AG10803 (cell line): ENCODE results near the gene GDF10.

Experiments
- DNase-seq: peaks from one replicate; pipeline ENCODE4 v3.0.0; 2010; ENCODE audit warnings: low read depth
- H3K4me3 ChIP-seq: 2 replicates; pipeline ENCODE4 v1.5.1; 2011; ENCODE audit warnings: mild to moderate bottlenecking, low read length, control low read depth
- TF ChIP-seq, protein P1 (sequence below): conservative IDR thresholded peaks from 2 replicates; pipeline ENCODE4 v1.5.1; 2011; ENCODE audit warnings: mild to moderate bottlenecking, low read length, control low read depth, inconsistent platforms

Gene GDF10

DNA sequence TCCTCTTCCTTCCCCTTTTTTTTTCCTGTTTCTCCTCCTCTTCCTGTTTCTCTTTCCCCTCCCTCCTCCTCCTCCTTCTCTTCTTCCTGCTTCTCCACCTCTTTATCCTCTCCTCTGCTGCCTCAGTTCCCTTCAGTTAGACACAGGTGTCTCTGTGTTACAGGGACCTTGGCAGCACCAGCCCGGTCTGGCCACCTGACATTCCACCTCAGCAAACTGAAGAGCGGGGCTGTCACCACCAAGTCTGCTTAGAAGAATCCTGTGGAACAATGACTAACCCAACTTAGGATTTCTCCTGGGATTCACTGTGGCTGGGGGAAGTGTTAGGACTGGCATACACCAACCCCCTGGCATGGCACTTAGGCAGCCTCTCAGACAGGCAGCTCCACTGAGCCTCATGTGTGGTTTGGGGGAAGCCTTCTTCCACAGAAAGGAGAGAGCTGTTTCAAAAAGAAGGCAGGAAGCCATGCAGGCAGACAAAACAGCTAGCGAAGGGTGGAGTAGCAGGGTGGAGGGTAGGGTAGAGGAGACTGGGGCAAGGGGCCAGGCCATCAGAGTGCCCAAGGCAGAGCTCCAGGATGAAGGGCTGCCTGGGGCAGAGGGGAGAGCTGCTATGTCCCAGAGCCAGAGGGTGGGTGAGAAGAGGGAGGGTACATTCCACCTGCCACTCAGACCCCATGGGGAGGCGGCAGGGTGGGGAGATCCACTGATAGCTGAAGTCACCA lies 13.2 kb upstream of the GDF10 start:
- H3K4me3 ChIP-seq: no peak overlapping the region
- no peak for DNase-seq
- TF ChIP-seq, protein P1, sequence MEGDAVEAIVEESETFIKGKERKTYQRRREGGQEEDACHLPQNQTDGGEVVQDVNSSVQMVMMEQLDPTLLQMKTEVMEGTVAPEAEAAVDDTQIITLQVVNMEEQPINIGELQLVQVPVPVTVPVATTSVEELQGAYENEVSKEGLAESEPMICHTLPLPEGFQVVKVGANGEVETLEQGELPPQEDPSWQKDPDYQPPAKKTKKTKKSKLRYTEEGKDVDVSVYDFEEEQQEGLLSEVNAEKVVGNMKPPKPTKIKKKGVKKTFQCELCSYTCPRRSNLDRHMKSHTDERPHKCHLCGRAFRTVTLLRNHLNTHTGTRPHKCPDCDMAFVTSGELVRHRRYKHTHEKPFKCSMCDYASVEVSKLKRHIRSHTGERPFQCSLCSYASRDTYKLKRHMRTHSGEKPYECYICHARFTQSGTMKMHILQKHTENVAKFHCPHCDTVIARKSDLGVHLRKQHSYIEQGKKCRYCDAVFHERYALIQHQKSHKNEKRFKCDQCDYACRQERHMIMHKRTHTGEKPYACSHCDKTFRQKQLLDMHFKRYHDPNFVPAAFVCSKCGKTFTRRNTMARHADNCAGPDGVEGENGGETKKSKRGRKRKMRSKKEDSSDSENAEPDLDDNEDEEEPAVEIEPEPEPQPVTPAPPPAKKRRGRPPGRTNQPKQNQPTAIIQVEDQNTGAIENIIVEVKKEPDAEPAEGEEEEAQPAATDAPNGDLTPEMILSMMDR: no peak

GRCh38 chr10:47287365-47287802 lies 12.6 kb upstream of the GDF10 start:
- TF ChIP-seq, protein P1: no peak

DNA sequence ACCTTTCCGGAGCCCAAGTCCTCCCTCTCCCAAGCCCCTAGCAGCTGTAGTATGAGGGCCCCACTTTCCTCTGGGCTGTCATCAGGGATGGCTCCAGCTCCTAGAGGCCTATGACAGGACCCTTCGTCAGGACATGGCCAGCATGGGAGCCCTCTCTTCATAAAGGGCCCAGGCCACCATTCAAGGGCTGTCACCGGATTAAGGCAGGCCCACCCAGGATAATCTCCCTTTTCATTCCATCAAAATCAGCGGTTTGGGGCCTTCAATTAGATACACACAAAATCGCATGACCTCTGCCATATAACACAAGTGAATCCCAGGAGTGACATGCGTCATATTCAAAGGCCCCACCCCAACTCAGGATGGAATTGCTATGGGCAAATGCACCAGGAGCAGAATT lies 12.2 kb upstream of the GDF10 start:
- no peak for DNase-seq
- no peak overlapping the region for H3K4me3 ChIP-seq
- TF ChIP-seq, protein P1: no peak

More at GRCh38 chr10:47287365-47287802, 12.6 kb upstream of the GDF10 start:
- no peak overlapping the region for H3K4me3 ChIP-seq
- DNase-seq: no peak

- H3K4me3 ChIP-seq: no peak overlapping the region
- DNase-seq: no peak
- TF ChIP-seq, protein P1: no peak
Measured at GRCh38 chr10:47288236-47288635, 11.8 kb upstream of the GDF10 start.

- TF ChIP-seq, protein P1: no peak
- H3K4me3 ChIP-seq: no peak overlapping the region
- no peak for DNase-seq
Measured at GRCh38 chr10:47288916-47289495, 11.0 kb upstream of the GDF10 start.

GRCh38 chr10:47289921-47290320 lies 10.1 kb upstream of the GDF10 start:
- TF ChIP-seq, protein P1: no peak
- no peak overlapping the region for H3K4me3 ChIP-seq
- no peak for DNase-seq

DNA sequence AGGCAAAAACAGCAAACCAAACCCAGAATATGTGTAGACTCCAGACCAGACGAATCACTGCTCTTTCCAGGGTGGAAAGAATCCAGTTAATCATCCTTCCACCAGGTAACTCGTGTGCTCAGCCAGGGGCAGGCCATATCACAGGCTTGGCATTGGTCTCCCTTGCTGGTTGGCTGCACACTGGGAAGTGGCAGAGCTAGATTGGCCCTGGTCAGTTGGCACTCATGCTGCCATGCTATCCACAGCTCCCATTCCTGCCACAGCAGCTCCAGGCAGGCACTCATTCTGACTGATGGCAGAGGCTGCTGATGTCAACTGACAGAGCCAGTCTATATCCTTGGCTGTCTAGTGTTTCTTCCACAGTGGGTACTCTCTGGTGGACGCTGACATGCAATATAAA lies 9.7 kb upstream of the GDF10 start:
- no peak for DNase-seq

More for the DNA sequence above, 9.7 kb upstream of the GDF10 start:
- no peak overlapping the region for H3K4me3 ChIP-seq
- TF ChIP-seq, protein P1: no peak
